ENCODE results near the gene LHB. TPM values are rescaled to one million over a fixed set of nuclear protein-coding genes. Genes with fewer than 3 reads are reported as not detected.

The LHB gene
- total RNA-seq, 1 experiment from 2014 or later: not detected

DNA sequence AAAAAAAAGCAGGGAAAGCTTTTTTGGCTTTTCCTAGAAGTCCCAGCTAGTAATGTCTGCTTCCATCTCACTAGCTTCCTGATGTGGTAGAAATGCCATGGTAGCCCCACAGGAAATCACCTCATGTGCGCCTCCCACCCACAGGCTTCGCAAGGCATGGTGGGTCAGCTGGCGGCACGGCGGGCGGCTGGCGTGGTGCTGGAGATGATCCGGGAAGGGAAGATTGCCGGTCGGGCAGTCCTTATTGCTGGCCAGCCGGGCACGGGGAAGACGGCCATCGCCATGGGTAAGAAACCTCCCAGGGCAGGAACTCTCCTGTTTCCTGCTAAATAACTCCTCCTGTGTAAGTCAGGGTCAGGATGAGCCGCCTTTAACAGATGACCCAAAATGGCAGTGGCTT is 12.8 kb downstream of the LHB start:
- Histone ChIP-seq H3K36me3 (ENCODE audit: low read depth, low read length) (peaks cover 10% of the 10 kb centered on the region), H3K4me3 (ENCODE audit: low read length) (no peak overlapping the region), H3F3A (ENCODE audit: low read length, unreplicated experiment) (no peaks in the 10 kb centered on the region), H3K4me1 (ENCODE audit: insufficient read depth, low read length) (no peaks in the 10 kb centered on the region), H3K9me2 (replicated peaks; ENCODE audit: low read length) (no peaks in the 10 kb centered on the region), H3K9me3 (ENCODE audit: low read length) (no peaks in the 10 kb centered on the region), H3K79me2 (ENCODE audit: low read length) (no peaks in the 10 kb centered on the region), H4K20me1 (ENCODE audit: low read length) (no peaks in the 10 kb centered on the region), H3K4me2 (ENCODE audit: low read length) (no peak overlapping the region), H2AFZ (ENCODE audit: low read length) (no peak overlapping the region), H3K27ac (ENCODE audit: low read length) (no peak overlapping the region), H3K27me3 (ENCODE audit: low read length) (no peaks in the 10 kb centered on the region), H3K9ac (ENCODE audit: low read length) (no peak overlapping the region)
- ATAC-seq: no peak
- intact Hi-C loops (cut with micrococcal nuclease): no loop called here
- TF ChIP-seq CTCF (conservative IDR thresholded peaks at IDR 0.05; ENCODE audit: low read depth, low read length) (no peak), EZH2phosphoT487 (IDR thresholded peaks at IDR 0.05; ENCODE audit: borderline replicate concordance, low read length) (no peak)
- CTCF ChIA-PET: no interaction called here
- no TSS peak for BruUV-seq (replicated peaks)
- no peak for DNase-seq
- POLR2A ChIA-PET (ENCODE audit: unreplicated experiment): no interaction called here

- peaks cover 6% of the 10 kb centered on the region; the same call in 1 of the 2 replicates for H3K4me1 ChIP-seq (ENCODE audit: insufficient read depth, low read length)
- TF ChIP-seq CTCF (conservative IDR thresholded peaks at IDR 0.05; ENCODE audit: low read depth, low read length): peak; percentile 68
- TF ChIP-seq EZH2phosphoT487 (IDR thresholded peaks at IDR 0.05; ENCODE audit: borderline replicate concordance, low read length): no peak
- no peak for TF ChIP-seq EZH2 (IDR thresholded peaks at IDR 0.05; ENCODE audit: low read length, unreplicated experiment)
- peaks cover 6% of the 10 kb centered on the region for H3K36me3 ChIP-seq (ENCODE audit: low read depth, low read length)
- H3K9me3 ChIP-seq (ENCODE audit: low read length): no peaks in the 10 kb centered on the region
- no peaks in the 10 kb centered on the region for H3K27me3 ChIP-seq (ENCODE audit: low read length)
- no peak overlapping the region for H3K4me3 ChIP-seq (ENCODE audit: low read length)
- peak; percentile 45; the same call in 1 of the 2 replicates for ATAC-seq
- no peak overlapping the region for H2AFZ ChIP-seq (ENCODE audit: low read length)
- intact Hi-C loops (cut with micrococcal nuclease): loop anchor here (10.0 kb wide), 1 partner anchor 75 kb away; the partner anchor contains the start of gene KCNA7
- peak; percentile 51 for DNase-seq
- H3K79me2 ChIP-seq (ENCODE audit: low read length): peaks cover 35% of the 10 kb centered on the region
- H3K9ac ChIP-seq (ENCODE audit: low read length): no peak overlapping the region
- ChIA-PET POLR2A (ENCODE audit: unreplicated experiment) (no interaction called here), CTCF (interaction anchor here (0.5 to 1.3 kb wide), 3 partner anchors 74 to 773 kb away, joined by 5 to 6 read pairs (median 6); no protein-coding TSS in a partner anchor)
- H3F3A ChIP-seq (ENCODE audit: low read length, unreplicated experiment): no peaks in the 10 kb centered on the region
- BruUV-seq (replicated peaks): no TSS peak
- H3K9me2 ChIP-seq (replicated peaks; ENCODE audit: low read length): no peaks in the 10 kb centered on the region
- H4K20me1 ChIP-seq (ENCODE audit: low read length): 0 out of 2 replicates have a peak, but pooled peaks cover 4% of the 10 kb centered on the region
- H3K27ac ChIP-seq (ENCODE audit: low read length): no peak overlapping the region
- no peak overlapping the region for H3K4me2 ChIP-seq (ENCODE audit: low read length)
Observed at GRCh38 chr19:48999481-49000325, 17.2 kb downstream of the LHB start.

GRCh38 chr19:48997972-48998371 is 18.9 kb downstream of the LHB start:
- H3K9ac ChIP-seq (ENCODE audit: low read length): no peak overlapping the region
- ChIA-PET POLR2A (ENCODE audit: unreplicated experiment) (no interaction called here), CTCF (interaction anchor here (0.7 to 0.8 kb wide), 2 partner anchors 19 to 100 kb away, joined by 3 to 9 read pairs; no protein-coding TSS in a partner anchor)
- H3K79me2 ChIP-seq (ENCODE audit: low read length): peaks cover 46% of the 10 kb centered on the region
- no peaks in the 10 kb centered on the region for H3K9me3 ChIP-seq (ENCODE audit: low read length)
- no peaks in the 10 kb centered on the region for H3K9me2 ChIP-seq (replicated peaks; ENCODE audit: low read length)
- no peak overlapping the region for H2AFZ ChIP-seq (ENCODE audit: low read length)
- DNase-seq (peak; percentile 63), ATAC-seq (no peak)
- H3K27me3 ChIP-seq (ENCODE audit: low read length): no peaks in the 10 kb centered on the region
- no peaks in the 10 kb centered on the region; the same call in 1 of the 2 replicates for H3K36me3 ChIP-seq (ENCODE audit: low read depth, low read length)
- no peaks in the 10 kb centered on the region for H3F3A ChIP-seq (ENCODE audit: low read length, unreplicated experiment)
- H3K4me2 ChIP-seq (ENCODE audit: low read length): no peak overlapping the region
- 0 out of 2 replicates have a peak, but pooled peaks cover 4% of the 10 kb centered on the region for H4K20me1 ChIP-seq (ENCODE audit: low read length)
- H3K27ac ChIP-seq (ENCODE audit: low read length): no peak overlapping the region
- no TSS peak for BruUV-seq (replicated peaks)
- no peak overlapping the region for H3K4me3 ChIP-seq (ENCODE audit: low read length)
- TF ChIP-seq CTCF (conservative IDR thresholded peaks at IDR 0.05; ENCODE audit: low read depth, low read length): peak; percentile 71
- TF ChIP-seq EZH2 (IDR thresholded peaks at IDR 0.05; ENCODE audit: low read length, unreplicated experiment): no peak
- no peak for TF ChIP-seq EZH2phosphoT487 (IDR thresholded peaks at IDR 0.05; ENCODE audit: borderline replicate concordance, low read length)
- intact Hi-C loops (cut with micrococcal nuclease): loop anchor here (10.0 kb wide), 1 partner anchor 77 kb away; the partner anchor contains the start of gene KCNA7
- H3K4me1 ChIP-seq (ENCODE audit: insufficient read depth, low read length): peaks cover 6% of the 10 kb centered on the region; the same call in 1 of the 2 replicates

All from PC-3 (cell line).